ENCODE measurements around the gene ATP13A5. TPM values are rescaled to one million over a fixed set of nuclear protein-coding genes. Genes with fewer than 3 reads are reported as not detected.

The ATP13A5 gene
- total and polyA plus RNA-seq, 2 experiments from 2014 or later, result not detected

DNA sequence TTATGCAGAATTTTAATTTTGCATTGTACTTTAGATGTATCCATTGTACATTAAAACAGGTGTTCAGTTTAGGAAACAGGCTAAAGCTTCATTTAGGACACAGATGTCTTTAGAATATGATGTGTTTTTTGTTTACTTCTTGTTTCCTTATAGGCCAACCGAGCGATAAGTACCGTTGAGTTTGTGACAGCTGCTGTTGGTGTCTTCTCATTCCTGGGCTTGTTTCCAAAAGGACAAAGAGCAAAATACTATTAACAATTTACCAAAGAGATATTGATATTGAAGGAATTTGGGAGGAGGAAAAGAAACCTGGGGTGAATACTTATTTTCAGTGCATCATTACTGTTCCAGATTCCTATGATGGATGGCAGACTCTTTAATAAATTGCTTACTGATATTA lies 108.1 kb downstream of the ATP13A5 start:
- Histone ChIP-seq H3F3A (ENCODE audit: insufficient read depth) (no peaks in the 10 kb centered on the region), H3K9me3 (ENCODE audit: low read depth) (no peaks in the 10 kb centered on the region), H2AFZ (no peak overlapping the region), H3K9me2 (ENCODE audit: insufficient read depth) (no peaks in the 10 kb centered on the region), H3K9ac (no peak overlapping the region), H3K27me3 (replicated peaks; ENCODE audit: insufficient read depth) (no peaks in the 10 kb centered on the region), H3K4me2 (ENCODE audit: unreplicated experiment) (no peak overlapping the region), H3K4me3 (no peak overlapping the region), H3K79me2 (ENCODE audit: insufficient read depth) (no peaks in the 10 kb centered on the region), H4K20me1 (ENCODE audit: insufficient read depth) (no peaks in the 10 kb centered on the region), H3K36me3 (ENCODE audit: low read depth) (no peaks in the 10 kb centered on the region), H3K4me1 (ENCODE audit: insufficient read depth) (no peaks in the 10 kb centered on the region), H3K27ac (no peak overlapping the region)
- DNase-seq, result no peak
- 32 to 34% methylated on average over 3 of the region's 3 CpGs for WGBS, 2 experiments (ENCODE audit: low coverage in 1 of 2, low lambda C conversion rate in 2 of 2, missing lambda C conversion rate in 2 of 2)
- in situ Hi-C loops (cut with MboI), result no loop called here
- no peak for TF ChIP-seq EZH2phosphoT487 (IDR thresholded peaks at IDR 0.05; ENCODE audit: insufficient read depth, low read depth)
- TF ChIP-seq EZH2 (IDR thresholded peaks at IDR 0.05; ENCODE audit: insufficient read depth, poor library complexity, severe bottlenecking), result no peak

DNA sequence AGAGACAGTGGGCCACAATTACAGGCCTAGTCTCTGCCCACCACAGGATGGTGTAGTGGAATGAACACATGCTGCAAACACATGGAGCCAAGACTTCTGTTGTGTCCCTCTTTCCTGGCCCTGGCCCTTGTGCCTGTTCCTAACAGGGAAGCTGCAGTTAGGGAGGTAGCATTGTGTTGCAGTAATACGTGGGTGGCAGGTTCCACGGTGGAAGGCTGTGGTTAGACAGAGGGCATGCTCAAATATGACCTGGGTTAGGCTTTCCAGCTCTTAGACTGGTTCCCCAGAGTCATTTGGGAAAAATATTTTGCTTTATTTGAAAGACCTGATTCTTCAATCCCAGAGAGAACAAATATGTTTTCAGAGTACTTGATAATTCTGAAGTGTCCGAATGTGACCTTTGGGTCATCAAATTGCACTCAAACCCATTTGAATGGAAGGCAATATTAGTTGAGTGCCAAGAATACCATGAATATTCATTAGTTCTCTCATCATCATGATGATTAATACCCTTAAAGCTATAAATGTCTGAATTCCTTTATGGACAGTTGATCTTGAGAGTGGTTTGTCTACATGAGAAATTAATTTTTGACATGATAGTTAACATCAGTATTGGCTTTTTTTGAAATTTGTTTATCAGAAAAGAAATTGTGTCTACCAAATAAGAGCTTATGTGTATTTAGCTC lies 109.1 kb downstream of the ATP13A5 start:
- DNase-seq, result no peak
- H3K36me3 ChIP-seq (ENCODE audit: low read depth), result no peaks in the 10 kb centered on the region
- TF ChIP-seq EZH2phosphoT487 (IDR thresholded peaks at IDR 0.05; ENCODE audit: insufficient read depth, low read depth), result no peak
- no peak for TF ChIP-seq EZH2 (IDR thresholded peaks at IDR 0.05; ENCODE audit: insufficient read depth, poor library complexity, severe bottlenecking)
- no peak overlapping the region for H3K4me3 ChIP-seq
- in situ Hi-C loops (cut with MboI), result no loop called here
- no peak overlapping the region for H3K27ac ChIP-seq
- no peaks in the 10 kb centered on the region for H4K20me1 ChIP-seq (ENCODE audit: insufficient read depth)
- H3K9me2 ChIP-seq (ENCODE audit: insufficient read depth), result no peaks in the 10 kb centered on the region
- no peaks in the 10 kb centered on the region for H3F3A ChIP-seq (ENCODE audit: insufficient read depth)
- no peaks in the 10 kb centered on the region for H3K79me2 ChIP-seq (ENCODE audit: insufficient read depth)
- 20% methylated on average over 3 of the region's 3 CpGs for WGBS, 2 experiments (ENCODE audit: low coverage in 1 of 2, low lambda C conversion rate in 2 of 2, missing lambda C conversion rate in 2 of 2)
- H3K27me3 ChIP-seq (replicated peaks; ENCODE audit: insufficient read depth), result no peaks in the 10 kb centered on the region
- H3K4me2 ChIP-seq (ENCODE audit: unreplicated experiment), result no peak overlapping the region
- no peaks in the 10 kb centered on the region for H3K4me1 ChIP-seq (ENCODE audit: insufficient read depth)
- no peak overlapping the region for H2AFZ ChIP-seq
- no peaks in the 10 kb centered on the region for H3K9me3 ChIP-seq (ENCODE audit: low read depth)
- H3K9ac ChIP-seq, result no peak overlapping the region

DNA sequence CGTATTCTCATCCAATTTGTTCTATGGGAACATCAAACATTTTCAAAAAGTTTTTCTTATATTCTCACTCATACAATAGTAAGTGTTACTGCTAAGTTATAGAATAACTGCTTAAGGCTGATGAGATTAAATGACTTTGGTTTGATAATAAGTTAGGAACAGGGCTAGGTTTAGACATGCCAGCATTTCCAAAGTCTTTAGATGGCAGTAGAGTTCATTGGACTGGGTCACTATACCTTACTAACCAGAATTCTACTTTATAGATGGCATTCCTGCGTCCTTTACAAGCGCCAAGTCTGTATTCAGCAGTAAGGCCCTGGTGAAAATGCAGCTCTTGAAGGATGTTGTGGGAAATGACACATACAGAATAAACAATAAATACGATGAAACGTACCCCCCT lies 115.8 kb downstream of the ATP13A5 start:
- Histone ChIP-seq H3K9me2 (ENCODE audit: insufficient read depth) (no peaks in the 10 kb centered on the region), H3K27ac (no peak overlapping the region), H3K4me3 (no peak overlapping the region), H3K79me2 (ENCODE audit: insufficient read depth) (no peaks in the 10 kb centered on the region), H3K9me3 (ENCODE audit: low read depth) (no peaks in the 10 kb centered on the region), H3K9ac (no peak overlapping the region), H3K36me3 (ENCODE audit: low read depth) (no peaks in the 10 kb centered on the region), H3K4me1 (ENCODE audit: insufficient read depth) (no peaks in the 10 kb centered on the region), H3F3A (ENCODE audit: insufficient read depth) (no peaks in the 10 kb centered on the region), H4K20me1 (ENCODE audit: insufficient read depth) (no peaks in the 10 kb centered on the region), H3K27me3 (replicated peaks; ENCODE audit: insufficient read depth) (no peaks in the 10 kb centered on the region), H3K4me2 (ENCODE audit: unreplicated experiment) (no peak overlapping the region), H2AFZ (no peak overlapping the region)
- WGBS, 2 experiments (ENCODE audit: low coverage in 1 of 2, low lambda C conversion rate in 2 of 2, missing lambda C conversion rate in 2 of 2), result 25 to 30% methylated on average over 5 of the region's 5 CpGs
- DNase-seq, result no peak
- in situ Hi-C loops (cut with MboI), result no loop called here
- TF ChIP-seq EZH2 (IDR thresholded peaks at IDR 0.05; ENCODE audit: insufficient read depth, poor library complexity, severe bottlenecking), result no peak
- TF ChIP-seq EZH2phosphoT487 (IDR thresholded peaks at IDR 0.05; ENCODE audit: insufficient read depth, low read depth), result no peak

DNA sequence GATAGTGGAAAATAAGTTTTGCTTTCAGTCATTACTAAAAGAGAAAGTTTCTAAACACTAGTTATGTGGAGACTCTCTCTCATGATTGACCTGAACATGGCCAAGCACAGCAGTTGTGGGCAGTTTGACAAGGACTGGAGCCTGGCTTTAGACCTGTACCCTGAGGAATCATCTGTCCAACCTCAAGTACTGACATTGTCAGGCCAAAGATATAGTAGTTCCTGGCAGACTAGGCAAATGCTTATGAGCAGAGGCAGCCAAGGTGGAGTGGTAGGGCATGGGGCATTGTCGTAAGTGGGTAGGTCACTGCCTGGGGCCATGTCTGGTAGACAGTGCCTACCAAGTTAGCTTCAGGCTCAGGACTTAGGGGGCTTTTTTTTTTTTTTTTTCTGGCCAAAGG lies 116.6 kb downstream of the ATP13A5 start:
- no peak overlapping the region for H3K27ac ChIP-seq
- H3F3A ChIP-seq (ENCODE audit: insufficient read depth), result no peaks in the 10 kb centered on the region
- H3K9ac ChIP-seq, result no peak overlapping the region
- no peaks in the 10 kb centered on the region for H3K36me3 ChIP-seq (ENCODE audit: low read depth)
- no peak overlapping the region for H3K4me2 ChIP-seq (ENCODE audit: unreplicated experiment)
- H3K79me2 ChIP-seq (ENCODE audit: insufficient read depth), result no peaks in the 10 kb centered on the region
- H3K27me3 ChIP-seq (replicated peaks; ENCODE audit: insufficient read depth), result no peaks in the 10 kb centered on the region
- H4K20me1 ChIP-seq (ENCODE audit: insufficient read depth), result no peaks in the 10 kb centered on the region
- WGBS, 2 experiments (ENCODE audit: low coverage in 1 of 2, low lambda C conversion rate in 2 of 2, missing lambda C conversion rate in 2 of 2), result 50 to 73% methylated on average over 1 of the region's 1 CpG
- TF ChIP-seq EZH2 (IDR thresholded peaks at IDR 0.05; ENCODE audit: insufficient read depth, poor library complexity, severe bottlenecking) (no peak), EZH2phosphoT487 (IDR thresholded peaks at IDR 0.05; ENCODE audit: insufficient read depth, low read depth) (no peak)
- H3K4me3 ChIP-seq, result no peak overlapping the region
- no peak overlapping the region for H2AFZ ChIP-seq
- no peaks in the 10 kb centered on the region for H3K4me1 ChIP-seq (ENCODE audit: insufficient read depth)
- DNase-seq, result no peak
- in situ Hi-C loops (cut with MboI), result no loop called here
- no peaks in the 10 kb centered on the region for H3K9me2 ChIP-seq (ENCODE audit: insufficient read depth)
- H3K9me3 ChIP-seq (ENCODE audit: low read depth), result no peaks in the 10 kb centered on the region
